HAP-1 (cell line): Measurements from ENCODE around the gene OTUD6A.

Experiments
- DNase-seq, 2 experiments: peaks; one replicate each; pipeline ENCODE4 v3.0.0-alpha.2; 2016 to 2020; ENCODE audit warnings: low spot score in 2 of 2
- H3K27me3 ChIP-seq: fragments of 250-450 bp; sonication (Bioruptor Pico); 2 replicates; pipeline ENCODE4 v1.5.1; 2020; ENCODE audit warnings: low read depth, mild to moderate bottlenecking, moderate library complexity
- H3K36me3 ChIP-seq: fragments of 250-450 bp; sonication (Bioruptor Pico); replicated peaks from 2 replicates; pipeline ENCODE4 v1.5.1; 2020; ENCODE audit warnings: mild to moderate bottlenecking
- H3K4me1 ChIP-seq: fragments of 250-450 bp; sonication (Bioruptor Pico); 2 replicates; pipeline ENCODE4 v1.5.1; 2020; ENCODE audit warnings: mild to moderate bottlenecking
- H3K4me3 ChIP-seq: fragments of 250-450 bp; sonication (Bioruptor Pico); 2 replicates; pipeline ENCODE4 v1.5.1; 2020; ENCODE audit warnings: mild to moderate bottlenecking, moderate library complexity
- H3K9me3 ChIP-seq: fragments of 250-450 bp; sonication (Bioruptor Pico); 2 replicates; pipeline ENCODE4 v1.5.1; 2020; ENCODE audit warnings: mild to moderate bottlenecking, moderate library complexity
- in situ Hi-C: fragments of 300-500 bp; cut with MboI; formaldehyde crosslinking; loops from 3 replicates; pipeline ENCODE4 v1.14.3; 2020; ENCODE audit warnings: low sequenced_read_pairs, inconsistent platforms, mixed read lengths

OTUD6A gene

GRCh38 chrX:70038515-70038914 lies 23.7 kb upstream of the OTUD6A start:
- DNase-seq = no peak
- Histone ChIP-seq H3K4me3 (no peak overlapping the region), H3K27me3 (no peaks in the 10 kb centered on the region), H3K4me1 (no peaks in the 10 kb centered on the region; the same call in 1 of the 2 replicates), H3K9me3 (no peaks in the 10 kb centered on the region), H3K36me3 (no peaks in the 10 kb centered on the region)
- in situ Hi-C loops = loop anchor here (10.0 kb wide), 1 partner anchor 494 kb away; no protein-coding TSS in a partner anchor

- DNase-seq = peak in 1 of 2 experiments; percentile 22
- H3K4me3 ChIP-seq = no peak overlapping the region
- in situ Hi-C loops = loop anchor here (10.0 kb wide), 1 partner anchor 494 kb away; no protein-coding TSS in a partner anchor
- H3K27me3 ChIP-seq = no peaks in the 10 kb centered on the region
- no peaks in the 10 kb centered on the region for H3K9me3 ChIP-seq
- no peaks in the 10 kb centered on the region for H3K36me3 ChIP-seq
- no peaks in the 10 kb centered on the region for H3K4me1 ChIP-seq
Measured at GRCh38 chrX:70038951-70039350, 23.3 kb upstream of the OTUD6A start.

GRCh38 chrX:70039758-70040157 lies 22.5 kb upstream of the OTUD6A start:
- Histone ChIP-seq H3K4me1 (no peaks in the 10 kb centered on the region), H3K9me3 (no peaks in the 10 kb centered on the region), H3K27me3 (no peaks in the 10 kb centered on the region), H3K4me3 (no peak overlapping the region), H3K36me3 (no peaks in the 10 kb centered on the region)
- no peak for DNase-seq
- in situ Hi-C loops = loop anchor here (10.0 kb wide), 1 partner anchor 495 kb away; no protein-coding TSS in a partner anchor

GRCh38 chrX:70041993-70042392 lies 20.3 kb upstream of the OTUD6A start:
- no peaks in the 10 kb centered on the region for H3K36me3 ChIP-seq
- no peaks in the 10 kb centered on the region for H3K4me1 ChIP-seq
- H3K9me3 ChIP-seq = no peaks in the 10 kb centered on the region
- in situ Hi-C loops = no loop called here
- H3K4me3 ChIP-seq = no peak overlapping the region
- no peaks in the 10 kb centered on the region for H3K27me3 ChIP-seq
- no peak for DNase-seq

- Histone ChIP-seq H3K27me3 (no peaks in the 10 kb centered on the region), H3K36me3 (no peaks in the 10 kb centered on the region), H3K4me3 (no peak overlapping the region), H3K4me1 (no peaks in the 10 kb centered on the region), H3K9me3 (no peaks in the 10 kb centered on the region)
- no peak for DNase-seq
- in situ Hi-C loops = no loop called here
Measured at GRCh38 chrX:70042399-70043371, 19.6 kb upstream of the OTUD6A start.

- no peaks in the 10 kb centered on the region for H3K4me1 ChIP-seq
- H3K36me3 ChIP-seq = no peaks in the 10 kb centered on the region
- no peak for DNase-seq
- no peaks in the 10 kb centered on the region for H3K9me3 ChIP-seq
- no peaks in the 10 kb centered on the region for H3K27me3 ChIP-seq
- in situ Hi-C loops = no loop called here
- no peak overlapping the region for H3K4me3 ChIP-seq
Measured at GRCh38 chrX:70043685-70044084, 18.6 kb upstream of the OTUD6A start.

GRCh38 chrX:70044541-70045245 lies 17.6 kb upstream of the OTUD6A start:
- no peaks in the 10 kb centered on the region for H3K9me3 ChIP-seq
- in situ Hi-C loops = no loop called here
- no peak for DNase-seq
- H3K36me3 ChIP-seq = no peaks in the 10 kb centered on the region
- H3K4me3 ChIP-seq = no peak overlapping the region
- no peaks in the 10 kb centered on the region for H3K27me3 ChIP-seq
- no peaks in the 10 kb centered on the region for H3K4me1 ChIP-seq

GRCh38 chrX:70046978-70047377 lies 15.3 kb upstream of the OTUD6A start:
- Histone ChIP-seq H3K9me3 (no peaks in the 10 kb centered on the region), H3K4me1 (no peaks in the 10 kb centered on the region), H3K36me3 (no peaks in the 10 kb centered on the region), H3K27me3 (no peaks in the 10 kb centered on the region), H3K4me3 (no peak overlapping the region)
- in situ Hi-C loops = no loop called here
- no peak for DNase-seq

GRCh38 chrX:70049406-70049805 lies 12.9 kb upstream of the OTUD6A start:
- Histone ChIP-seq H3K9me3 (no peaks in the 10 kb centered on the region), H3K27me3 (no peaks in the 10 kb centered on the region), H3K4me3 (no peak overlapping the region), H3K4me1 (no peaks in the 10 kb centered on the region), H3K36me3 (no peaks in the 10 kb centered on the region)
- DNase-seq = no peak
- in situ Hi-C loops = no loop called here

- in situ Hi-C loops = no loop called here
- H3K4me3 ChIP-seq = no peak within 1 kb of the TSS
- H3K9me3 ChIP-seq = no peaks in the 10 kb centered on the region
- no peaks in the 10 kb centered on the region for H3K27me3 ChIP-seq
- H3K4me1 ChIP-seq = no peaks in the 10 kb centered on the region
- H3K36me3 ChIP-seq = no peaks in the 10 kb centered on the region
- DNase-seq = no peak
Measured at GRCh38 chrX:70049925-70050324, 12.3 kb upstream of the OTUD6A start, which contains the start of gene AWAT2. AWAT2 (minus strand) TSS chrX:70049938; CDS start chrX:70049932, 6 bp downstream.

GRCh38 chrX:70052895-70053615 lies 9.2 kb upstream of the OTUD6A start:
- DNase-seq = no peak
- Histone ChIP-seq H3K9me3 (no peaks in the 10 kb centered on the region), H3K4me3 (no peak overlapping the region), H3K36me3 (no peaks in the 10 kb centered on the region), H3K27me3 (no peaks in the 10 kb centered on the region), H3K4me1 (no peaks in the 10 kb centered on the region)
- in situ Hi-C loops = no loop called here

- no peak for DNase-seq
- Histone ChIP-seq H3K27me3 (no peaks in the 10 kb centered on the region), H3K4me3 (no peak overlapping the region), H3K9me3 (no peaks in the 10 kb centered on the region), H3K36me3 (no peaks in the 10 kb centered on the region), H3K4me1 (no peaks in the 10 kb centered on the region)
- in situ Hi-C loops = no loop called here
Measured at GRCh38 chrX:70054391-70054790, 7.9 kb upstream of the OTUD6A start.

- Histone ChIP-seq H3K9me3 (no peaks in the 10 kb centered on the region), H3K27me3 (no peaks in the 10 kb centered on the region), H3K36me3 (no peaks in the 10 kb centered on the region), H3K4me3 (no peak overlapping the region), H3K4me1 (no peaks in the 10 kb centered on the region)
- in situ Hi-C loops = no loop called here
- DNase-seq = no peak
Measured at GRCh38 chrX:70062961-70063550, 799 bp downstream of the OTUD6A start.
